ENCODE data around the gene GINS2. TPM values are rescaled to one million over a fixed set of nuclear protein-coding genes. Genes with fewer than 3 reads are reported as not detected.

The GINS2 gene
- total and polyA plus RNA-seq, 2 donors (not counting 3 experiments of a cell fraction or from before 2014, with no cell fraction given), result 10.4 to 24.1 TPM

- no peaks in the 10 kb centered on the region for H3K9me1 ChIP-seq (replicated peaks; ENCODE audit: control insufficient read depth, extremely low read depth, insufficient read depth, low read length)
- no peak for TF ChIP-seq JUN (IDR thresholded peaks at IDR 0.05; ENCODE audit: borderline replicate concordance, insufficient read depth, insufficient read length, low read depth)
- H3K4me3 ChIP-seq (replicated peaks in 1 of 3; ENCODE audit: insufficient read depth in 1 of 3, low read depth in 1 of 3, low read length in 3 of 3), result no peak overlapping the region
- no peaks in the 10 kb centered on the region for H3K79me2 ChIP-seq (ENCODE audit: control insufficient read depth, insufficient read depth, low read length)
- H4K20me1 ChIP-seq (replicated peaks; ENCODE audit: control insufficient read depth, extremely low read depth, insufficient read depth, low read length), result no peaks in the 10 kb centered on the region
- no peak overlapping the region for H2AFZ ChIP-seq (ENCODE audit: low read depth, low read length)
- ChIA-PET CTCF (interaction anchor here (1.0 to 8.2 kb wide), 3 partner anchors 13 to 57 kb away, joined by 3 to 119 read pairs (median 3); no protein-coding TSS in a partner anchor), POLR2A (no interaction called here)
- H3K27ac ChIP-seq (ENCODE audit: insufficient read depth, low read depth, low read length), result no peak overlapping the region
- no peak overlapping the region for H3K4me2 ChIP-seq (ENCODE audit: insufficient read depth, low read length)
- BruUV-seq (replicated peaks), result no TSS peak
- H3K9me3 ChIP-seq (replicated peaks; ENCODE audit: control insufficient read depth, insufficient read depth, low read length), result no peaks in the 10 kb centered on the region
- dilution Hi-C loops (cut with MboI; ENCODE audit: extremely low pct_ligation_motif_present, low sequenced_read_pairs) (no loop called here), intact Hi-C loops (cut with micrococcal nuclease) (no loop called here)
- no peaks in the 10 kb centered on the region for H3K27me3 ChIP-seq (ENCODE audit: control insufficient read depth in 2 of 2, insufficient read depth in 2 of 2, low read length in 2 of 2)
- no peak for DNase-seq (ENCODE audit: low read depth, low spot score)
- peaks cover 0 to 3% of the 10 kb centered on the region in 2 experiments for H3K36me3 ChIP-seq (ENCODE audit: control insufficient read depth in 2 of 2, extremely low read depth in 1 of 2, insufficient read depth in 2 of 2, low read length in 2 of 2)
- no peak for FAIRE-seq
- no peaks in the 10 kb centered on the region for H3K4me1 ChIP-seq (ENCODE audit: control insufficient read depth, extremely low read depth, insufficient read depth, low read length)
- no peak overlapping the region for H3K9ac ChIP-seq (replicated peaks; ENCODE audit: extremely low read depth, insufficient read depth, low read length)
These were observed 26.8 kb downstream of the GINS2 start for GRCh38 chr16:85661740-85662481.

GRCh38 chr16:85660843-85661739 is 27.7 kb downstream of the GINS2 start:
- Histone ChIP-seq H3K4me2 (ENCODE audit: insufficient read depth, low read length) (no peak overlapping the region), H3K4me3 (replicated peaks in 1 of 3; ENCODE audit: insufficient read depth in 1 of 3, low read depth in 1 of 3, low read length in 3 of 3) (no peak overlapping the region), H3K9ac (replicated peaks; ENCODE audit: extremely low read depth, insufficient read depth, low read length) (no peak overlapping the region), H3K4me1 (ENCODE audit: control insufficient read depth, extremely low read depth, insufficient read depth, low read length) (no peaks in the 10 kb centered on the region), H3K9me3 (replicated peaks; ENCODE audit: control insufficient read depth, insufficient read depth, low read length) (no peaks in the 10 kb centered on the region), H3K79me2 (ENCODE audit: control insufficient read depth, insufficient read depth, low read length) (no peaks in the 10 kb centered on the region), H3K36me3 (ENCODE audit: control insufficient read depth in 2 of 2, extremely low read depth in 1 of 2, insufficient read depth in 2 of 2, low read length in 2 of 2) (peaks cover 0 to 3% of the 10 kb centered on the region in 2 experiments), H4K20me1 (replicated peaks; ENCODE audit: control insufficient read depth, extremely low read depth, insufficient read depth, low read length) (no peaks in the 10 kb centered on the region), H2AFZ (ENCODE audit: low read depth, low read length) (no peak overlapping the region), H3K27me3 (ENCODE audit: control insufficient read depth in 2 of 2, insufficient read depth in 2 of 2, low read length in 2 of 2) (no peaks in the 10 kb centered on the region), H3K9me1 (replicated peaks; ENCODE audit: control insufficient read depth, extremely low read depth, insufficient read depth, low read length) (no peaks in the 10 kb centered on the region), H3K27ac (ENCODE audit: insufficient read depth, low read depth, low read length) (no peak overlapping the region)
- dilution Hi-C loops (cut with MboI; ENCODE audit: extremely low pct_ligation_motif_present, low sequenced_read_pairs) (no loop called here), intact Hi-C loops (cut with micrococcal nuclease) (no loop called here)
- no peak for TF ChIP-seq FOS (IDR thresholded peaks at IDR 0.05; ENCODE audit: borderline replicate concordance, insufficient read depth, low read length)
- TF ChIP-seq POLR2A (IDR thresholded peaks at IDR 0.05; ENCODE audit: low read depth, low read length), result no peak
- TF ChIP-seq MAX (IDR thresholded peaks at IDR 0.05; ENCODE audit: insufficient read depth, insufficient read length), result no peak
- no peak for TF ChIP-seq EZH2 (IDR thresholded peaks at IDR 0.05; ENCODE audit: borderline replicate concordance, low read depth, low read length, severe bottlenecking)
- no peak for TF ChIP-seq POLR2AphosphoS5 (IDR thresholded peaks at IDR 0.05; ENCODE audit: insufficient read depth, low read depth, low read length)
- no peak for TF ChIP-seq GATA2 (IDR thresholded peaks at IDR 0.05; ENCODE audit: insufficient read depth, insufficient read length, low read depth, low read length)
- TF ChIP-seq CTCF (IDR thresholded peaks at IDR 0.05; ENCODE audit: extremely low read depth in 1 of 2, insufficient read depth in 1 of 2, low read depth in 1 of 2, low read length in 2 of 2), result no peak
- ChIA-PET CTCF (interaction anchor here (1.0 to 8.2 kb wide), 6 partner anchors 12 to 100 kb away, joined by 3 to 119 read pairs (median 8); no protein-coding TSS in a partner anchor), POLR2A (no interaction called here)
- BruUV-seq (replicated peaks), result no TSS peak
- FAIRE-seq, result no peak
- DNase-seq (ENCODE audit: low read depth, low spot score), result no peak

All from endothelial cell of umbilical vein (primary cell).